Stimulated activated CD8-positive, alpha-beta memory T cell treated with anti-CD3 and anti-CD28 coated beads, Interleukin-15, amount 100 ng/mL, for 1 hour (primary cell): ENCODE measurements around the gene ZNF3.
"Not testable (repeated sequence)": the region's sequence is repeated elsewhere in the genome, so short reads cannot be mapped to it uniquely, and the experiment has no call there.

ENCODE experiments used
- DNase-seq: peaks from one replicate; pipeline ENCODE4 v3.0.0-alpha.2; 2020; ENCODE audit warnings: low read depth

ZNF3 gene

DNA sequence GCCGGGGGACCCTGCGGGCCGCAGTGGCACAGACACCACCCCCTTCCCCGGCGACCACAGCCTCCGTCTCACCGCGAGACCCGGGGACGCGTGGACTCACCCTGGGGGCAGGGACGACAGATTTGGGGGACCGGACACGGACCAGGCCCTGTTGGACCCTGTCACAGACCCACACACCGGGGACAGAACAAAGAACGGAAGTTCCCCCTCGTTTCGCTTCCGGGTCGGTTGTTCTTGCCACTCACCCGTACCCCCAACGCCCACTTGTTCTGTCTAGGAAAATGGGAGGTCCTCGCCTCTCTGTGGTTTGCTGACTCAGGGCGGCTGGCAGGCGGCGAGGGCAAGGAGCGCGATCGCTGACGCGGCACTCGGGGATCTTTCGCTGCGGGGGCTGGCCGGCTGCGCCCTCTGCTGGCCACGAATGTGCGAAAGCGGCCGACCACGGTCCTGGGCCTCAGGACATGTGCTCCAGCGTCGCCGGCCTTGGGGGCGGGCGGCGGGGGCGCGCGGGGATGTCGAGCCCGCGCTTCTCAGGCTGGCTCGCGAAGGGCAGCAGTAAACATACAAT is at the start of gene ZNF3:
TSS of gene ZNF3 (minus strand) at position 189 of the 568 bp plus-strand sequence. CDS start 4,366 bp downstream, outside the sequence.
- peak; percentile 95 for DNase-seq

- peak; percentile 76 for DNase-seq
Measured at GRCh38 chr7:100130608-100131453, 49.3 kb upstream of the ZNF3 start.

GRCh38 chr7:100130220-100130607 is 48.7 kb upstream of the ZNF3 start:
- not testable (repeated sequence) for DNase-seq

- no peak for DNase-seq
Measured at GRCh38 chr7:100128637-100128963, 47.1 kb upstream of the ZNF3 start.

DNA sequence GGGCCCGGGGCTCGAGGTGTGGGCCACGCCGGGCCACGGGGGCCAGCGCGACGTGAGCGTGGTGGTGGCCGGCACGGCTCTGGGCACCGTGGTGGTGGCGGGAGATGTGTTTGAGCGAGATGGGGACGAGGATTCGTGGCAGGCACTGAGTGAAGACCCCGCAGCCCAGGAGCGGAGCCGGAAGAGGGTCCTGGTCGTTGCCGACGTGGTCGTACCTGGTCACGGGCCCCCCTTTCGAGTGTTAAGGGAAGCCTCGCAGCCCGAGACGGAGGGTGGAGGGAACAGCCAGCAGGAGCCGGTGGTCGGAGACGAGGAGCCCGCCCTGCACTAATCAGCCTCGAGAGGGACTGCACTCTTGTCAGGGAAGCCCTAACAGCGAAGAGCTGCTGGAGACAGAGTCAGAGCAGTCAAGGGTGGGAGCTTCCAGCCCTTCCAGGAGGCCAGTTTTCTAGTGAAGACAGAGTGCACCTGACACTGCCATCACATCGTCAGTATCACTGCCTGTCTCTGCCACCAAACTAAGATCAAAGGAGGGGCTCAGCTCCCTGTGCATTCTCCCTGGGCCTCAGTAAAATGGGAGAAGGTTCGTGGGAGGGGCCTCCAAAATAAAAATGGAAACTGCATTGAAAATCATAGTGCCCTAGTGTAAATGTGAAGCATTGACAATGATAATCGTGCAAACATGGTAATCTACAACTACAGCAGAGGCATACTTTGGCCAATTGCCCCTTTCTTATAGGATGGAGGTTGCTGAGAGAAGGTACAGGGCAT is 46.5 kb upstream of the ZNF3 start:
- DNase-seq: no peak

DNA sequence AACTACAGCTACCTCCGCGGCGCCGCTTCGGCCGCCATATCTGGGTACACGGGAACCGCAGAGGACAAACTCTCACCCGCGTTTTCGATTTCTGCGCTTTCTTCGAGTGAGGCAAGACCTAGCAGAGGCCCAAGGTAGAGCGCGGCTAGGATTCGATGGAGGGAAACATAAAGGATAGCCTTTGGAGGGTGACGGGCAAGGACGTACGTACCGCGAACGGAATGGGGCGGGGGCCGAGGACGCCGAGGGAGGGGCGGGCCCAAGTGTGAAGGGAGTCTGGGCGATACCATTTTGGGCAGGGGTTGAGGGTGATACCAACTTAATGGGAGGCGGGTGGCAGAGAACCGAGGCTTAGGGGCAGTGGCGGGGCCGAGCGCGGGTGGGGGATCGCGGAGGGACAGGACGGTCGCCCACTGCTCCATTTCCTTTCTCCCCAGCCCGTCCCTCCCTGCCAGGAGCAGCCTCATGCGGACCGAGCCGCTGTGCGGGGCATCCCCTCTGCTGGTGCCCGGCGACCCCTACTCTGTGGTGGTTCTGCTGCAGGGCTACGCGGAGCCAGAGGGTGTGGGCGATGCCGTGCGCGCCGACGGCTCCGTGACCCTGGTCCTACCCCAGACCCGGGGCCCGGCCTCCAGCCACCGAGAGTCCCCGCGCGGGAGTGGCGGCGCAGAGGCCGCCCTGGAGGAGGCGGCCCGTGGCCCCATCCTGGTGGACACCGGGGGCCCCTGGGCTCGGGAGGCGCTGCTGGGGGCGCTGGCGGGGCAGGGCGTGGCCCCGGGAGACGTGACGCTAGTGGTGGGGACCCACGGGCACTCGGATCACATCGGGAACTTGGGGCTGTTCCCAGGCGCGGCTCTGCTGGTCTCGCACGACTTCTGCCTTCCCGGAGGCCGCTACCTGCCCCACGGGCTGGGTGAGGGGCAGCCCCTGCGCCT is 45.7 kb upstream of the ZNF3 start, which contains the start of gene MBLAC1:
TSS of gene MBLAC1 (plus strand) at position 37 of the 935 bp plus-strand sequence. CDS start at position 466, 429 bp downstream.
- DNase-seq: peak; percentile 89

GRCh38 chr7:100126239-100126930 is 44.9 kb upstream of the ZNF3 start:
- no peak for DNase-seq

DNA sequence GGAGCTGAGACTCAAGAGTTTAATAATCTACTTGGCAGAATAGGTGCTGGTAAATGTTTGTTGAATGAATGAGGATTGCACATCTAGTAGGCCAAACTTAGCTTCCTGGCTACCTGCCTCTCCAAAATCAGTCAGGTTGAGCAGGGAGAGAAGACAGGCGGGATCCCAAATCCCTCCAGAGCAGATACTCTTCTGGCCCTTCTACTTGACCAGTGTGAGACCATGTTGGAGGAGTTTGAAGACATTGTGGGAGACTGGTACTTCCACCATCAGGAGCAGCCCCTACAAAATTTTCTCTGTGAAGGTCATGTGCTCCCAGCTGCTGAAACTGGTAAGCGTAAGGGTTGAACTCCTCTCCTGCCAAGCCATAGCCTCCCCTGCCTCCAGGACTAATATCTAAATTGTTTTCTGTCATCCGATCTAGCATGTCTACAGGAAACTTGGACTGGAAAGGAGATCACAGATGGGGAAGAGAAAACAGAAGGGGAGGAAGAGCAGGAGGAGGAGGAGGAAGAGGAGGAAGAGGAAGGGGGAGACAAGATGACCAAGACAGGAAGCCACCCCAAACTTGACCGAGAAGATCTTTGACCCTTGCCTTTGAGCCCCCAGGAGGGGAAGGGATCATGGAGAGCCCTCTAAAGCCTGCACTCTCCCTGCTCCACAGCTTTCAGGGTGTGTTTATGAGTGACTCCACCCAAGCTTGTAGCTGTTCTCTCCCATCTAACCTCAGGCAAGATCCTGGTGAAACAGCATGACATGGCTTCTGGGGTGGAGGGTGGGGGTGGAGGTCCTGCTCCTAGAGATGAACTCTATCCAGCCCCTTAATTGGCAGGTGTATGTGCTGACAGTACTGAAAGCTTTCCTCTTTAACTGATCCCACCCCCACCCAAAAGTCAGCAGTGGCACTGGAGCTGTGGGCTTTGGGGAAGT is 43.0 kb upstream of the ZNF3 start:
- no peak for DNase-seq

GRCh38 chr7:100122568-100122967 is 41.0 kb upstream of the ZNF3 start:
- no peak for DNase-seq

DNA sequence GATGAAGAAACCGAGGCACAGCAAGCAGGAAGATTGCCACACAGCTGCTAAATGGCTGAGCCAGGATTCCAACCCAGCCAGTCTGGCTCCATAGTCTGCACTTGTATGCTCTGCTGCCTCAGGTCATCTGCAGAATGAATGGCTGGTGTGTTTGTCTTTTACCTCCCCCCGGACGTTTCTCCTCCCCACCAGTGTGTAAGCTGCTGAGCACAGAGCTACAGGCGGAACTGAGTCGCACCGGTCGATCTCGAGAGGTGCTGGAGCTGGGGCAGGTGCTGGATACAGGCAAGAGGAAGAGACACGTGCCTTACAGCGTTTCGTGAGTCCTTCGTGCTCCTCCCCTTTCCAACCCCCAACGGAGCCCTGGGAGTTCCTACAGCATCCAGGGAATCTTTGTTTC is 40.5 kb upstream of the ZNF3 start:
- DNase-seq: no peak

GRCh38 chr7:100120733-100121036 is 39.2 kb upstream of the ZNF3 start:
- no peak for DNase-seq

GRCh38 chr7:100119970-100120732 is 38.6 kb upstream of the ZNF3 start:
- DNase-seq: peak; percentile 56

- DNase-seq: peak; percentile 91
Measured at GRCh38 chr7:100119072-100119969, 37.8 kb upstream of the ZNF3 start, which contains the start of the genes CNPY4 and TAF6. Gene CNPY4, plus strand, starts transcription at chr7:100119634. Its CDS starts 111 bp downstream, at chr7:100119745. Gene TAF6, minus strand, starts transcription at chr7:100119358. Its CDS starts 5,149 bp downstream, at chr7:100114209.

DNA sequence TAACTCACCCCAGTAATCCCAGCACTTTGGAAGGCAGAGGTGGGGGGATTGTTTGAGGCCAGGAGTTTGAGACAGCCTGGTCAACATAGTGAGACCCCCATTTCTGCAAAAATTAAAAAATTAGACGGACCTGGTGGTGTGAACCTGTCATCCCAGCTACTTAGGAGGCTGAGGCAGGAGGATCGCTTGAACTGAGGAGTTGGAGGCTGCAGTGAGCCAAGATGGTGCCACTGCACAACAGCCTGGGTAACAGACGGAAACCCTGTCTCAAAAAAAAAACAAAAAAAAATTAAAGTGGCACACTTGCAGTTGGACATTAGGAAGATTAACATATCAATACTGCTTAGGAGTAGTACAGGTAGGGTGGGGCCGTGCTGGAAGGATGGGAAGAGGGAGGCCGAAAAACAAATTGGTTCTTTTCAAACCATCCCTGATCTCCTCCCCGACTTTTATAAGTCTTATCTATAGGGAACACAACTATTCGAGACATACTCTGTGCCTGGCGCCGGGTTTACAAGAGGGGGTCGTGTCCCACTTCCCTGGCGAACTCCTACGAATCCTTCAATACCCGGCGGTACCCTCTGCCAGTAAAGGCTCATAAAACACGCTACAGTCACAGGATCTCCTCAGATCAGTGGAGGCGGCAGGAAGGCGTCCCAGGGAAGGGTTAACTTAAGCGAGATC is 37.0 kb upstream of the ZNF3 start:
- no peak for DNase-seq

DNA sequence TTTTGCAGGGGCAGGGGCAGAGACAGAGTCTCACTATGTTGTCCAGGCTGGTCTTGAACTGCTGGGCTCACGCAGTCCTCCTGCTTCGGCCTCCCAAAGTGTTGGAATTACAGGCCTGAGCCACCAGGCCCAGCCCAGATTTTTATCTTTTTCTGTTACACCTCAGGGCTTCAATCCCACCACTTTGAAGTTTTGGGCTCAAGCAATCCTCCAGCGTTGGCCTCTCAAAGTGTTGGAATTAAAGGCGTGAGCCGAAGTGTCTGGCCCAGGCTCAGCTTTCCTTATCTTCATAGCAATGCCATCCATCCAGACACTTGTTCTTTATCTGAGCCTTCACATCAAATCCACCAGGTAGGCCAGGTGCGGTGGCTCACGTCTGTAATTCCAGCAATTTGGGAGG is 33.5 kb upstream of the ZNF3 start:
- DNase-seq: no peak

GRCh38 chr7:100111914-100112313 is 30.4 kb upstream of the ZNF3 start:
- no peak for DNase-seq

DNA sequence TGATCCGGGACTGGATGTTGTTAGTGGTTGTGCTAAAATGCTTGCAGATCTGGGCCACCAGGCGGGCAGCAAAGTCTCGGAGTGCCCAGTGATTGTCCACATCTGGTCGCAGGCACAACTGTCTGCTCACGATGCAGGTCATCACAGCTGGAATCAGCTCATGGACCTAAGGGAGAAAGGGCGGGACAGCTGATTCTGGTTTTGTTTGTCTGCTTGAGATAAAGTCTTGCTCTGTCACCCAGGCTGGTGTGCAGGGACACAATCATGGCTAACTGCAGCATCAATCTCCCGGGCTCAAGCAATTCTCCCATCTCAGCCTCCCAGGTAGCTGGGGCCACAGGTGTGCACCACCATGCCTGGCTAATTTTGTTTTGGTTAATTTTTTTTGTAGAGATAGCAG is 29.6 kb upstream of the ZNF3 start:
- no peak for DNase-seq
